HL-60 (cell line): ENCODE results near the gene CDK5RAP1.

Experiments used
- REST ChIP-seq: IDR thresholded peaks from 2 replicates; pipeline ENCODE4 v1.6.1; 2012; ENCODE audit warnings: low read depth; ENCODE audit not compliant: insufficient replicate concordance
- TF ChIP-seq, protein P1 (sequence below): IDR thresholded peaks from one replicate; pipeline ENCODE4 v1.5.1; 2011; ENCODE audit warnings: low read length, control low read depth, inconsistent platforms; ENCODE audit not compliant: insufficient read depth

DNA sequence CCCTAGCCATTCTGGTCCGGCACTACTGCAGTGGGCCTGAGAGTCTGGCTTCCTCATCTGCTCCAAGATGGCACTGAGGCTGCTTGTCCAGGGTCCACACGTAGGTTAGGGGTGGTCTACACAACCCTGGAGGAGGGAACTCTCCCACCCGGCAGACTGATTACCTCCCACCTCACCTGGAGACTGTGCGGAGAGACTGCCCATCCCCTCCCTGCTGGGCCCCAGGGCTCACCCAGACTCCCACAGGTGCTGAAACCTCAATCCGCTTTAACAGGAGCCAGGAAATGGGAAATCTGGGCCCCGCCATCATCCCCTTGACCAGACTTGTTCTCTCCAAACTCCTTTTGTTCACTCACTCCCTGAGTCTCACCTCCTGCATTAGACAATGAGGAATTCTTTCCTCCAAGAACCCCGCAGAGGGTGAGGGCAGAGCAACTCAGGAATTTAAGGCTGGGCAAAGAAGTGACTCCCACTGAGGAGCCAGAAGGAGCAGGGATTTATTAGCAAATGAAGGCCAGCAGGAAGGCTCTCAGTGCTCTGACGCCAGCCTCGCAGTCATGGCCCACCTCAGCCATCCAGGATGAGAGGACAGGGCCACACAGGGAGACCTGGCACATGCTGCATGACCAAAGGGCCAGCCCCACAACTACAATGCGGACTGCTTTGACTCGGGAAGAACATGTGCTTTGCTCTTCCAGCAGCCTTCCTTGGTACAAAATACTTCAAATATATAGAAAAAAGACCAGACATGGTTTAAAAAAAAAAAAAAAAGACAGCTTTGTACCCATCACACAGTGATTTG is 53.0 kb downstream of the CDK5RAP1 start:
- TF ChIP-seq REST: no peak
- TF ChIP-seq, protein P1, sequence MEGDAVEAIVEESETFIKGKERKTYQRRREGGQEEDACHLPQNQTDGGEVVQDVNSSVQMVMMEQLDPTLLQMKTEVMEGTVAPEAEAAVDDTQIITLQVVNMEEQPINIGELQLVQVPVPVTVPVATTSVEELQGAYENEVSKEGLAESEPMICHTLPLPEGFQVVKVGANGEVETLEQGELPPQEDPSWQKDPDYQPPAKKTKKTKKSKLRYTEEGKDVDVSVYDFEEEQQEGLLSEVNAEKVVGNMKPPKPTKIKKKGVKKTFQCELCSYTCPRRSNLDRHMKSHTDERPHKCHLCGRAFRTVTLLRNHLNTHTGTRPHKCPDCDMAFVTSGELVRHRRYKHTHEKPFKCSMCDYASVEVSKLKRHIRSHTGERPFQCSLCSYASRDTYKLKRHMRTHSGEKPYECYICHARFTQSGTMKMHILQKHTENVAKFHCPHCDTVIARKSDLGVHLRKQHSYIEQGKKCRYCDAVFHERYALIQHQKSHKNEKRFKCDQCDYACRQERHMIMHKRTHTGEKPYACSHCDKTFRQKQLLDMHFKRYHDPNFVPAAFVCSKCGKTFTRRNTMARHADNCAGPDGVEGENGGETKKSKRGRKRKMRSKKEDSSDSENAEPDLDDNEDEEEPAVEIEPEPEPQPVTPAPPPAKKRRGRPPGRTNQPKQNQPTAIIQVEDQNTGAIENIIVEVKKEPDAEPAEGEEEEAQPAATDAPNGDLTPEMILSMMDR: no peak
